GM19193 (cell line): ENCODE data around the gene CCBE1.

Source experiments
- POLR2A ChIP-seq: IDR thresholded peaks from 4 replicates; pipeline ENCODE4 v1.6.1; 2011; ENCODE audit not compliant: insufficient read depth, insufficient read length; ENCODE audit errors: extremely low read depth

Gene CCBE1

DNA sequence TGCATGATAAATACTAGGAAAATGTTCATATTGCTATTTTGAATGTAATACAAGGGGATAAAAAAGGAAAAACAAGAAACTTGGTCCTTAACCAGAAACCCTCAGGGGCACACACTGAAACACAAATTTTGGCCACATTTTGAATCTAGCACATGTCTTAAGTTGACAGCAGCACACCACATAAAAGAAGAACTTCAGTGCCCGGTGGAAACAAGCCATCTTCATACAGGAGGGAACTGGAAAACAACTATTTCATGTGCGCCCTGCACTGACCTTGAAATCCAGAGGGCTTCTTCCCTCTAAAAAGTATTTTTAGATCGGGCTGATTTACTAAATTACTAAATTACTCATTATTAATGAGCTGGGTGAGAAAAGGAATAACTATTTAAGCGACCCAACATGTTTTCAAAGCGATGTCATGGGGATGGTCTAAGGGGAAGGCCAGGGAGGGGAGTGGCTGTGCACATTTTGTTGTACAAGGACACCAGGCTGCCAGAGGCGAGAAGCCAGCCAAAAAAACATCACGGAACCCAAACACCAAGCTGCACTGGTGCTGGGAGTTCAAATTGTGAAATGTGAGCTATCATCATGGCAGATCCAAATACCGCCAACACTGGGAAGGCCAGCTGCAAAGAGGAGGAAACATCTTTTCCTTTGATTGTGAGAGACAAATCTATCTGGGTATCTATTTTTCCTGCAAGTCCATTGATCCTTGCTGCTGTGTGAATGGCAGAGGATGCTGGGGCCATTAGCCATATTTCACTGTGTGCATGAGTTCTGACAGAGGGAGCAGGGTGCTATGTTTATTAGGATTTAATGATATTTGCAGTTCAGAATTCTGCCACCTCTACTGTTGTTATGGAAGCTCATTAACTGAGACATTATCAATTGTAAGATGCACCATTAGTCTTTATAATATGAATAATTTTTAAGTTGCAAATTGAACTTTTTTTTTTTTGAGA is 187.5 kb downstream of the CCBE1 start:
- TF ChIP-seq POLR2A: no peak

DNA sequence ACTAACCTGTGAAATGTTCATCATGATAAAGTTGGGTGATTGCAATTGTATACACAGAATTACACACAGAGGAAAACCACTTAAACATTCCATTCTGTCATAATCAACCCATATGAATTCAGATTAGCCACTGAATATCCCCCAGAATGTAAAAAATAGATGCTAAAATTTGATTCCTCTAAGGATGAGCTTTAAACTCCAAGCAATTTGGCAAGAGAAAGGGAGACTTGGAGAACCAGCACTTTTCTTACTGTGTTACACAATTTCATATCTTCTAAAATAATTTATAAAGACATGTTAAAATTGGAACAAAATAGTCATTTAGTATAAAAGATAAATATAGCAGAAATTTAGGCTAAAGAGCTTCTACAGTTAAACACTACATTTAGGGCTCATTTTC is 191.9 kb downstream of the CCBE1 start:
- TF ChIP-seq POLR2A: no peak

DNA sequence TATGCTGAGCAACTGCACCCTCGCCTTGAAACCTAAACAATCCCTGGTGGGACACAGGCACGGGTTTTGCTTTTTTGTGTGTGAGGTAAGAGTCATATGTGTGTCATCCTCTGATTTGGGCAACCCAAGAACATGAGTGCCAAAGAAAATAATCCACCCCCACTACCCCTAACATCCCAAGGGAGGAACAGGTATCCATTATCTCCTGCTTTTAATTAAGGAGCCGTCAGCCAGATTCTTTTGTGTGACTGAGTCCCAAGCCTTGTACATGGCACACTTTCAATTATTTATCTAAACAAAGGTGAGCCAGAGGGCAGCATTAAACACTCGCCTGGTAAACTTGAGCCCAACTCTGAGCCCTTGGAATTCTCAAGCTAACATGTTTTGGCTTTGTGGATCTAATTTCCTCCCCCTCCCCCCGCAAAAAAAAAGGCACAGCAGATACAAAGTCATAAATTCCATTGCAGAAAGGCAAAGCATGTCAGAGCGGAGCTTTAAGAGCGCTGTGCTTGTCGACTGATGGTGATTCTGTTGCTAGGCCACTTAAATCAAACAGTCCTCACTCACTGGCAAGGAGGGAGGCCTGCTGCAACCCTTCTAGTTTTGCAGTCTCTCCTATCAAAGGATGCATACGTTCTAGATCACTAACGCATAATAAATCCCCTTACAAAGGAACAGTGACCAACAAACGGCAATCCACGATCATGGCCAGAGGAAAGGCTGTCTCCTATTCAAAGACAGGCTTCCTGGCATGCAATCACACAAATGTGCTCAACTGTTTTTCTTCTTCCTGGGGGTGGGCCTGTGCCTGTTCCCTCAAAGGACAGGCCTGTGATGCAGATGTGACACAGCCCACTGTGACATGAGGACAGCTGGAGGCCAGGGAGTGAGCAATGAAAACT is 194.7 kb downstream of the CCBE1 start:
- no peak for TF ChIP-seq POLR2A

DNA sequence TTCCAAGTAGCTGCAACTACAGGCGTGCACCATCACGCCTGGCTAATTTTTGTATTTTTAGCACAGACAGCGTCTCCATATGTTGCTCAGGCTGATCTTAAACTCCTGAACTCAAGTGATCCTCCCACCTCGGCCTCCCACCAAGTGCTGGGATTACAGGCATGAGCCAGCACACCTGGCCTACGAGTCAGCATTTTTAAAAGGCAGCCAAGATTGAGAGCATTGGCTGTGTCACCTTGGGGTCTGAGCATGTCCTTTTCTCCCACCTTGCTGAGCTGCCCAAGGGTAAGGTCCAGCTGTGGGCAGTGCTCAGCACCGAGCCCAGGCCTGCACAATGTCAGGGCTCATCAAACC is 195.3 kb downstream of the CCBE1 start:
- TF ChIP-seq POLR2A: no peak

DNA sequence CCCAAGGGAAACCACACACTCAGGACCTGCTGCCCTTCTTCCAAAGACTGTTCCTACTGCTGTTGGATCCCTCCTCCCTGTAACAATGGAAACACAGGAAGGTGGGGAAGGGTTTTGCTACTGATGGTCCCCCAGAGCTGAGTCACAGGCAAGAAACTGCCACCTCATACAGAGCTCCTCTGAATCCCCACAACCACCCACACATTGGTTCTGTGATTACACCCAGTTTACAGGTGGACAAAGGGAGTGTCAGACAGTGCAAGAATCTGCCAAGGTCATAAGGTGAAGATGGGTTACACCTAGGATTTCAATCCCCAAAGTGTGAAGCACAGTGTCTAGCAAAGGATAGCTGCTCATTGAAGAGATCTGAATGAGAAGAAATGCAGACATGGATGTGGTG is 196.5 kb downstream of the CCBE1 start:
- TF ChIP-seq POLR2A: no peak

DNA sequence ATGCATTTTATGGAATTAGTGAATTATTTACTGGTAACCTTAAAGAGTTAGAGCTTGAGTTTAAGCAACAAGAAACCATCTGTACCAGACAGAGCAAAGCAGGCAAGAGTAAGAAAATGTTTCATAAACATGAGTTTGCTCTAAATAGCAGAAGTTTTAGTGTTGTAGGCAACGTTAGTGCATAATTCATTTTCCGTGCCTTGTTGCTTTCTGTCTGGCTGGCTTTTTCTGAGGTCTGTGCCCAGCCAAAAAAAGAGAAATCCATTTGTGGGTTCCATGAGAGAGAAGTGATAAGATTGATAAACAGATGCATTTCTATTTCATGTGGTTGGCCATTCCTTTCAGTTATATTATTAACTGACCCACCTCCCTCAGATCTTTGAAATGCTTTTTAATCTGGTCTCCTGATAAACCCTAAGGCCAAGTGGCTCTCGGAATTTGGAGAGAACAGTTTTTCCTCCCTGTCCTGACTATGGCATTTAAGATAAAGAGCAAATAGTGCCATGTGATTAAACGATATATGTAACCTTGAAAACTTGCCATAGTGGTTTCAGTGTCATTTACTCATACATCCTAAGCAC is 198.6 kb downstream of the CCBE1 start:
- no peak for TF ChIP-seq POLR2A

DNA sequence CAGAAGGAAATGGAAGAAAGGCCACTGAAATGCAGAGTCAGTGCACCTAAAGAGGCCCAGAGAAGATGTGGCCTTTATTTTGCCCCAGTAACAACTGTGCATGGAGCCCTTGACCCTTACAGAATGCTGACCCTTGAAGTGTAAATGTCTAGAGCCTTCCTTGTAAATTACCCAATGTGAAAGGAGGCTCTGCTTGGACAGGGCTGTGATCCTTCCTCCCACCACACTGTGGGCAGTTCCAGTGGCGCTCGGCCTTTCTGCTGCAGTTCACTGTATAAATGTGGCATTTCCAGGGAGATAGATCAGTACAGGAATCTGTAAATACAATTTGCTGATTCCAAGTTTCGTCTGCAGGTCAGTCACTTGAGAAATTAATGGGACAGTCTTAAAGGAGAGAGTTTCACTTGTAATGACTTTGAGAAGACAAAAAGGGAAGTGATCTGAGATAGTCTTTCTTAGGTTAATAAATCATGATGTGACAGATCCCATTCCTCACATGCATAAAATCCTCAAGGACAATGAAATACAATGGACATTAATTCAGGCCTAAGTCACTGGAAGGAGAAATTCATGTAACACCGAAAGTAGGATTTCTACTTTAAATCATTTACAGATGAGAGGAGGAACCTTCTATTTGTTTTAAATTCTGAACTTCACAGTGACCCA is 204.3 kb downstream of the CCBE1 start:
- no peak for TF ChIP-seq POLR2A

DNA sequence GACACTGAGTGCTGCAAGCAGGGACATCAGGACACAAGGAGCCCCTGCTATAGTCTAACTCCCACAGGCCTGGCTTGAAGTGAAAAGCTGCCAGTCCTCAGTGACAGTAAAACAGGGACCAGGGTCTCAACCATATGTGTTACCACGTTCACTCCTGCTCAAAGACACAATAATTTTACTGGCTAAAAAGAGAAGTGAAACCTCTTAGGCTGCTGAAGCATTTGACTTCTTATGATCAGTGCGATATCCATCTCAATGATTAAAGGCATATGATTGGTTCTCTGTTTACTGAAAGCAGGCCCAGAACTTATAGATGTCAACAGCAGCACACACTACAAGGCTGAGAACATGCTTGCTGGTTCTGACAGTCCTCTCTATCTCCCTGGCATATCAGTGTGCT is 208.3 kb downstream of the CCBE1 start:
- no peak for TF ChIP-seq POLR2A

DNA sequence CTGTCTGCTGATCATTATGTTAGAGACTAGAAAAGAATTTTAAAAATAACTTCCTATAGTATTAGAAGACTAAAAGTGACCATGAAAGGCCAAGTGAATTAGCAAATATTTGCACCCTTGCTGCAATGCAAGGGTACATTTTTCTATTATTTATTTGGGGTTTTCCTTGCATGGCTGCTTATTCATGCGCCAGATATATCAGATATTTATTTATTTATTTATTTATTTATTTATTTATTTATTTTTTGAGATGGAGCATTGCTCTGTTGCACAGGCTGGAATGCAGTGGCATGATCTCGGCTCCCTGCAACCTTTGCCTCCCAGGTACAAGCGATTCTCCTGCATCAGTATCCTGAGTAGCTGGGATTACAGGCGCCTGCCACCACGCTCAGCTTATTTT is 211.8 kb downstream of the CCBE1 start:
- no peak for TF ChIP-seq POLR2A

DNA sequence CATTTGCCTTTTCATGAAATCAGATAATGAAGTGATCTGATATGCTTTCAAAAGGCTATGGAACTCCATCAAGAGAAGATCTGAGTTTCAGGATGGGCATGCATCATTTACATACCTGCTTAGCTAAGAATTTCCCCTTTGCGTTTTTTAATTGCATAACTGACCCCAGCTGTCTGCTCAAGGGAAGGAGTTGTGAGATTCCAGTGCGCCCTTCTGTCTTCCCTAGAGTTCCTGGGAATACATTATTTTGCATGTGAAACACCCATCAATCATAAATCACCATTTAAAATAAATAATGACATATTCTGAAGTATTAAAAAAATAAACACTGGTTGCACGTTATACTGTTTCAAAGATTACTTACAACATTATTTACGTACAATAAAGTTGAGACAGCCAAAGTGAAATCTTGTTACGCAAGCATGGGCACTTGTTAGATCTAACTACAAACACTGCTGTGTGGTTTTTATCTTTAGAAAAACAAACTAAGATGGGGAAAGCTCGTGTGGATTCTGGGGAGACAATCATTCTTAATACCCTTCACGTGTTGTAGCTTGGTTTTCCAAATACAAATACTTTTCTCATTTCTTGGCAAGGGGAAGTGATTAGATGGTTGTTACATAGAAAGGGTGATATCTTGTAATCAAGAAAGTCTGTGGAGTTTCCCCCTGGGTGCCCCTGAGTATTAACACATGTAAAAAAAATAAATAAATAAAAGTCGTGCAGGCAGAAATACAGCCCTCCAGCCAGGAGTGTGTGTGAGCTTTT is 212.5 kb downstream of the CCBE1 start:
- TF ChIP-seq POLR2A: no peak

DNA sequence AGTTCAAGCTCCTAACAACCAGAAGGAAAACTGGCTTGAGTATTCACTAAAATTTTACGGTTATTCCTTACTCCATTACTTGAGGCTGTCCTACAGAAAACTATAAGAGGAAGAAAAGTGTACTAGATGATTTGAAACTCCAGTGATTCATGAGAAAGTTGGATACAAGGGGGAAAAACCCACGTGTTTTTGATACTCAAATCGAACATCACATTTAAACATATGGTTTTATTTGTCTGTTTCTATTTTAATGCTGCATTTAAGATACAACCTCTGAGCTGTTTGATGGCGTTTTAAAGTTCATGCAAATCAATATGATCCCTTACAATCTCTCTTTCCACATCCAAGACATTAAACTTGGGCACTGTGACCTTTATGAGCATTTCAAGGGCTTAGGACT is 213.1 kb downstream of the CCBE1 start:
- TF ChIP-seq POLR2A: no peak

DNA sequence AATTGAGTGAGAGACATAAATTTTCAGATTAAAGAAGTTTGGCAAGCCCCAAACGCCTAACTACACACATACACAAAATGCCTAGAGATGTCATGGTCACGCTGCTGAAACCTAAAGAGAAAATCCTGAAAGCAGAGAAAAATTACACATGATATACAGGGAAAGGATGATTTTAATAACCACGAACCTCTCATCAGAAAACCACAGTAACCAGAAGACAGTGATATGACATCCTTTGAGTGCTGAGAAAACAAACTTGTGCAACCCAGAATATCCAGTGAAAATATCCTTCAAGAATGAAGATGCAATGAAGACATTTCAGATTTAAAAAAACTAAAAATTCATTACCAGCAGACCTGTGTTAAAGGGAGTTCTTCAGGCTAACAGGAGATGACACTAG is 215.8 kb downstream of the CCBE1 start:
- no peak for TF ChIP-seq POLR2A

DNA sequence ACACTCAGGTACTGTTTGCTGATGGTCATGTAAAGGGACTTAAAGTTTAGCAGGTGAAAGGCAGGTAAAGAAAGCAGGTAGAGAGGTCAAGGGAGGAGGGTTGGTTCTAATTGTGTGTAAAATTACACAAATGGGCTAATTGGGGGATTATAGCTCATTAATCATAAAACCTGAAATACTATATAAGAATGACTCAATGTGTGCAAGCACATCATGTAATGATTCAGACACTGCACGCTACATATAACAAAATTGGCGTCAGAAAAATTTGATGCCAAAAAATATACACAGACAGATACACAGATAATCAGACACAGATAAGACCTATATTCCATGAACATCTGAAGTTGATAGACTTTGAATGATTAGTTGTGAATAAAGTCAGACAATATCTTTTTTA is 217.4 kb downstream of the CCBE1 start:
- no peak for TF ChIP-seq POLR2A

DNA sequence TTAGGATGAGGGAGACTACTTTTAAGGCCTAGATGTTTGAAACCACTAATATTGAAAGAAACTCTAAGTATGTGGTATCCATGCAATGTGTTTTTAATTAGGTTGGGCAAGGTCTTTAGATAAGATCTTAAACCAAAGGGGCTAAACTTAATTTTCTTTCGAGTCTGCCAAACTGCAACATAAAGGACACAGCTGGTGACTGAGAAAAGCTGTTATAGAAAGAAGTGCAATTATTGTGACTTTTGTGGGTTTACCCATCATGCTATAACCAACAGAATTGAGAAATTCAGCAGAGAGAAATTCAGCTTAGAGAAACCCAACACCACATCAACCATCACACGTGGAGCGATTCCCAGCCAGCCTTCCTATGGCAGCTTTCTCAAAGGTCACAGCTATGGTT is 218.6 kb downstream of the CCBE1 start:
- TF ChIP-seq POLR2A: no peak
